Cardiac septum (tissue), 1 donor: ENCODE results near the gene ANKMY1. TPM values are rescaled to one million over a fixed set of nuclear protein-coding genes. Genes with fewer than 3 reads are reported as not detected.

Experiments
- DNase-seq: peaks from one replicate; pipeline ENCODE4 v3.0.0-alpha.2; 2020; ENCODE audit warnings: low spot score
- intact Hi-C: fragments of 100-400 bp; cut with DNase I; formaldehyde crosslinking; loops from one replicate; pipeline ENCODE4 v1.14.0; 2022
- total RNA-seq: library from RNA; stranded (reverse); fragmentation: NEBNext Ultra II Directional; extraction: Animal tissue kit (Norgen Biotek cat#: 25700); gene quantifications from one replicate; pipeline ENCODE4 v1.2.1, GENCODE V29; 2021
- donor health status: DM: no; HTN: no; CAD: no.

The ANKMY1 gene
- total RNA-seq, 1 donor from 2014 or later = 8.2 TPM

DNA sequence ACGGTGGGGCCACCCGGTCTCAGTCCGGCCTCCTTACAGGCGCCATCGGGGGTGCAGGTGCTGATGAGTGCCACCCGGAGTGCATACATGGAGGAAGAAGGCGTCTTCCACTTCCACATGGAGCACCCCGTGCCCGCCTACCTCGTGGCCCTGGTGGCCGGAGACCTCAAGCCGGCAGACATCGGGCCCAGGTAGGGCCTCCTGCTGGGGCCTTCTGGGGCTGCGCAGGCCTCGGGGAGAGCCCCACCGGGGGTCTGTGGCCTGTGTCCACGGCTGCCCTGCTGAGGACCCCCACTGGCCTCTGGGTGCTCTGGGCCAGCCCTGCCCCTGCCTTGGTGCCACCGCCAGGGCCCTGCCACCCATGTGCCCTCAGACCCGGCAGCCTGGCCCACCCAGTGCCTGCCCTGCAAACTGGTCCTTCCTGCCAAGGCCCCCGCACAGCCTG, 15.3 kb upstream of the ANKMY1 start:
- DNase-seq = no peak
- intact Hi-C loops = no loop called here

DNA sequence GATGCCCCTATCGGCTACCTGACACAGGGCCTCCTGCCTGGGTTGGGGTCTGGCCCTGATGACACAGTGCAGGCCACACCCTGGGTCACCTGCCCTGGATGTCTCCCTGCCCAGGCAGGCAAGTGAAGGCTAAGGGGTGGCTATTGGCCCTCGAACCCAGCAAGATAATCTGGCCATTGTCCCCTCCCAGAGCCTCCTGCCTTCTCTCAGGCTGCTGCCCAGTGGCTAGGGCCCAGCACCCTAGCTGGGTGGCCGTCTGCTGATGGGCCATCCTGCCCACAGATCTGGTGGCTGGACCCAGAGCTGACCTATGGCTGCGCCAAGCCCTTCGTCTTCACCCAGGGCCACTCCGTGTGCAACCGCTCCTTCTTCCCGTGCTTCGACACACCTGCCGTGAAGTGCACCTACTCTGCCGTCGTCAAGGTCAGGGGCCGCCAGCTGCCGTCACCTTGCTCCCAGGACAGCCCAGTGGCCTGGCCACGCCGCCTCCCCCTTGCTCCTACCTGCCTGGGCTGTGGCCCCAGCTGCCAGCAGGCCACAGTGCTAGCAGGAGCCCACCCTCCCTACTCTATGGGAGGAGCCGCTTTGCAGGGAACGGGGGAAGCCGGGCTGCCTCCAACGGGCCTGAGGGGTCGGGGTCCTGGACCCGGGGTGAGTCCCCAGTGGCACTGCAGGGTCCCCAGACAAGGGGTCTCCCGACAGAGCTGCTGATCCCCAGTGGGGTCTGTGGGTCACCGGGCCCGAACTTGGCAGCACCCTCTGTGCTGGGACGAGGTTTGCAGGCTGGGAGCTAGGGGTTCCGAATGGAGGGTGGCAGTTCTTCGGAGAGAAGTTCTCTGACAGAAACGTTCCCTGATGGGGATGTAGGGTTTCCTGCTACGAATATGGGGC, 14.6 kb upstream of the ANKMY1 start:
- intact Hi-C loops = no loop called here
- peak; percentile 70 for DNase-seq

DNA sequence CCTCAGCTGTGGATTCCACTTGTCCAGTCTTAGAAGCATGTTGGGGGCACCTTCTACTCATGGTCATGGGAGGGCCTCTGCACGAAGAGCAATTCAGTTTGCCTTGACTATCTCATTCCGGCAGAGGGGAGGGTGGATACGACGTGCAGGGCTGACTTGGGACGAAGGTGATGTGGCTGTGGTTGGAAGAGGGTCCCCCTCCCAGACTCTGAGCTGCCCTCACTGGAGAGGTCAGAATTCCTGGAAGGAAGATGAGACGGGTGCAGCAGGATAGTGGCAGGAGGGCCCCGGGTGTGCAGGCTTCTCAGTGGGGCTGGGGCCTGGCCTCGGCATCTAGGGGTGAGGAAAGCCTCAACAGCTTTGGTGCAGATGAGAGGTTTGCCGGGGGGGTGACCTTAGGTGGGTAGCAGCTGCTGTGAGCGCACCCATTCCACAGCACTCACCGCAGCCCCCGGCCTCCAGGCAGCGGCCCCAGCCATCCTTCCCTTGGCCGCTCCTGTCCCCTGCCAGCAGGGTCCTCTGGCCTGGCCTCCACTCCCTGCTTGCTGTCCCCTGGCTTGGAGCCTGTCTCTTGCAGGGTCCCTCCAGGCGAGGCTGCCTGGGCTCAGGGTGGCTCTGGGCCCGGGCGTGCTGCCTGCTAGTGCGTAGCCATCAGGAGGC, 13.7 kb upstream of the ANKMY1 start:
- peak; percentile 55 for DNase-seq
- intact Hi-C loops = no loop called here

DNA sequence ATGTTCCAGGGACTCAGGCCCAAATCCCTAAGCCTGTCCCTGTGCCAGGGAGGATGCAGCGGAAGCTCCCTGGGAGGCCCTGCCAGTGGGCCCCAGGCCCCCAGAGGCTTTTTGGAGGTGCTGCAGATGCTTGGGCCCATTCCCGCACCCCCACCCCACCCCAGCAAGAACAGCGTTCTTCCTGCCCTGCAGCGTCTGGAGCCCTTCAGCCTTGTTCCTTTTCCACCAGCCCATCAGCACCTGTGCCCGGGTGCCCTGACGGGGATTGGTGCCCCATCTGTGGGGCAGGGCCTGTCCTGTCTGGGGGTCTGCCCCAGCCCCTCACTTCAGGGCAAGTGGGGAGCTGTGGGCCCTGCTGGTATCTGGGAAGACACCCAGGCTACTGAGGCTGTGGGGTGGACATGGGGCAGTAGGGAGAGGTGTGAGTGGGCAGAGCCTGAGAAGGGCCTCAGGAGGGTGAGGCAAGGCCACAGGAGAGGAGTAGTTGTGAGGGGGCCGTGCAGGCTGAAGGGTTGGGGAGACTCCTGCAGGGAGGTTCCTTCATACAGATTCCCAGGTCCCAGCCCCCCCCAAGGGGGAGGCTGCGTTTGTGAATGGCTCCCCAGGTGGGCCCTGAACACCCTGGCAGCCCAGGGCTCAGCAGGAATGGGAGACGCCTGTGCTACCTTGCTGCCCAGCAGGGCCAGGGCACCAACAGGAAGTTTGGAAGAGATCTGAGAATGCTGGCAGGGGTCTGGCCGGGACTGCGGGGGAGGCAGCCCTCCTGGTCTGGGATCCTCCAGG, 12.9 kb upstream of the ANKMY1 start:
- DNase-seq = peak; percentile 68
- intact Hi-C loops = no loop called here

DNA sequence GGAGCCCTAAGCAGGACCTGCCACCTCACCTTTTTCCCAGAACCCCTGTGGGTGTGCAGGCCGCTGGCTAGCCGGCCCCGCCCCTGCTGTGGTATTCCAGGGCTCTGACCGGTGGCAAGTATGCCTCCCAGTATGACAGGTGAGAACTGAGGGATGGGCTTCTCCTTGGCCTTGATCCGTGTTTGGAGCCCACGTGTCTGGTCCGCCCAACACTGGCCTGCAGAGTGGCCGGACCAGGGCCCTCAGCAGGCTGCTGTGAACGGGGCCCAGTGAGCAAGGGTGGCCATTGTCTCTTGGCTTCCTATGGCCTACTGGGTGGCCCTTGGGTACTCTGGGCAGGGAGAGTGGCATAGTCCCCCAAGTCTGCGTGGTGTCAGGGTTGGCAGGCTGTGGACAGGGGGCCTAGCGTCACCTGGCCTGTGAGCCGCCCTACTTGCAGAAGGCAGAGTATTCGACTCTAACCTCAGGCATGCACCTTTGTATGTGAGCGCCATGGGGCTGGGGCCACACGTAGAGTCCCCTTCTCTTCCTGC, 12.3 kb upstream of the ANKMY1 start:
- DNase-seq = peak; percentile 68
- intact Hi-C loops = loop anchor here (10.0 kb wide), 1 partner anchor 335 kb away; no protein-coding TSS in a partner anchor

DNA sequence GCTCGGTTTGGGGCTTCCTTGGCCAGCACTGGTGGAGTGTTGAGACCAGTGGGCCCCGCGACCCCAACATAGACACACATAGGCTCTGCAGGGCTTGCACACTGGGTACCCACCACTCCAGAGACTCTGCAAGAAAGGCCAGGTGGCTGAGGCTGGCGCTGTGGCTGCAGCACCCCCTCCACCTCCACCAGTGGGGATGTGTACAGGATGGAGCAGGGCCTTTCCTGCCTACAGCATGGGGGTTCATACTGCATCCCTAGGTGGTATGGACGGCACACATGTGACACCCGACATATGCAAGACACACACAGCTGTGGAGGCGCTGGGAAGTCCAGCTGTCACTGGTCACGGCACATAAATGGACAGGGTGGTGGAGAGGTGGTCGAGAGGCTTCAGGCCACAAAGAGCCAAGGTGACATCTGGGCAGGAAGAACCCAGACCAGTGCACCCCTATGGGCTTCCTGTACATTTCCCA, 11.8 kb upstream of the ANKMY1 start:
- intact Hi-C loops = loop anchor here (10.0 kb wide), 1 partner anchor 335 kb away; no protein-coding TSS in a partner anchor
- peak; percentile 49 for DNase-seq

DNA sequence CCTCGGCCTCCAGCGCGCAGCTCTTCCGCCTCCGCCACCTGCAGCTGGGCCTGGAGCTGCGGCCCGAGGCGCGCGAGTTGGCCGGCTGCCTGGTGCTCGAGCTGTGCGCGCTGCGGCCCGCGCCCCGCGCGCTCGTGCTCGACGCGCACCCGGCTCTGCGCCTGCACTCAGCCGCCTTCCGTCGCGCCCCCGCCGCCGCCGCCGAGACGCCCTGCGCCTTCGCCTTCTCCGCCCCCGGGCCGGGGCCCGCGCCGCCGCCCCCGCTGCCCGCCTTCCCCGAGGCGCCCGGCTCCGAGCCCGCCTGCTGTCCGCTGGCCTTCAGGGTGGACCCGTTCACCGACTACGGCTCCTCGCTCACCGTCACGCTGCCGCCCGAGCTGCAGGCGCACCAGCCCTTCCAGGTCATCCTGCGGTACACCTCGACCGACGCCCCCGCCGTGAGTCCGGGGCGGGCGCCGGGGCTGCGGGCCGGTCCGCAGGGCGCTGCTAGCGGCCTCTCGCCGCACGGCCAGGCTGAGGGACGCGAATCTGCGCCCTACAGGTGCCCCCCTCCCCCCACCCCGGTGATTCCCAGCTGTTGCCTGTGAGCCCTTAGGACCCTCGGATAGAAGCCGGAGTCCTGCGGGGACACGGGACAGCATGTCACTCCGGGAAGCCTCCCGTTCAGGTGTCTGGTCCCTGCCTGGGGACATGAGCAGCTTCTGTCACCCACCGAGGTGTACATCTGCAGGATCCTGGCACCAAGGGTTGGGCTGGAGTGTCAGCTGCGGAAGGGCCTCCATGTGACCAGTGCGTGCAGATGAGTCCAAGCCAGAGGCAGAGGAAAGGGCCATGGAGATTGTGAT, 11.1 kb upstream of the ANKMY1 start:
- DNase-seq = peak; percentile 80

DNA sequence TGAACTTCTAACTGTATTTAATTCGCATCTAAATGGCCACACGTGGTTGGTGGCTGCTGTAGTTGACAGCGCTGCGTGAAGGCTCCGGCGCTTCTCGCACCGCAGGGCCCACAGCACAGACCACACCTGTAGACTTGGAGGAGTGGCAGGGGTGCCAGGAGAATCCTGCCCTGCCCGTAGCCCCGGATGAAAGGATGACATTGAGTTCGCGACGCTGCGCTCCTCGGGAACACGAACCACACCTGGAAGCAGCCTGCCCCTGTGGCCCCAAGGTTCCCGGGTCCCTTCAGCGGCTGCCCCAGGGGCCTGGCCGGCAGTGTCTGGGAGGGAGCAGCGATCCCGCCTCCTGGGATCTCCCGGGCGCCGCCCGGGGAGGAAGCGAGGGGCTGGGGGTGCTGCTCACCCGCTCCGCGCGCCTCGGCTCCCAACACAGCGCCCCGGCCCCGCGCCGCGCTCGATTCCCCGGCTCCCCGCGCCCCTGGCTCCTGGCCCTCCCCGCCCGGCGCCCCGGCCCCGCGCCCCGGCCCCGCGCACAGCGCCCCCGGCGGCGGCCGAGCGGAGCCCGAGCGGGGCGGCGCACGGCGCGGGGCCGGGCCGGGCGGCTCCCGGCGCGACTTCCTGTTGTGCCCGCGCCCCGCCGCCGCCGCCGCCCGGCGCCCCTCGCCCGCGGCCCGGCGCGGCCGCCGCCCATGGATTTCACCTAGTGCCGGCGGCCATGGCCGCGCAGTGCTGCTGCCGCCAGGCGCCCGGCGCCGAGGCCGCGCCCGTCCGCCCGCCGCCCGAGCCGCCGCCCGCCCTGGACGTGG, 10.3 kb upstream of the ANKMY1 start, which contains the start of gene RNPEPL1:
RNPEPL1 (plus strand) TSS at position 613 of the 806 bp plus-strand sequence; CDS start at position 716, 103 bp downstream.
- peak; percentile 77 for DNase-seq
- intact Hi-C loops = loop anchor here (2.0 to 10.0 kb wide), 2 partner anchors 19 to 333 kb away; partner anchors contain the start of gene CAPN10

More for the DNA sequence above, 11.1 kb upstream of the ANKMY1 start:
- intact Hi-C loops = loop anchor here (10.0 kb wide), 1 partner anchor 334 kb away; no protein-coding TSS in a partner anchor

DNA sequence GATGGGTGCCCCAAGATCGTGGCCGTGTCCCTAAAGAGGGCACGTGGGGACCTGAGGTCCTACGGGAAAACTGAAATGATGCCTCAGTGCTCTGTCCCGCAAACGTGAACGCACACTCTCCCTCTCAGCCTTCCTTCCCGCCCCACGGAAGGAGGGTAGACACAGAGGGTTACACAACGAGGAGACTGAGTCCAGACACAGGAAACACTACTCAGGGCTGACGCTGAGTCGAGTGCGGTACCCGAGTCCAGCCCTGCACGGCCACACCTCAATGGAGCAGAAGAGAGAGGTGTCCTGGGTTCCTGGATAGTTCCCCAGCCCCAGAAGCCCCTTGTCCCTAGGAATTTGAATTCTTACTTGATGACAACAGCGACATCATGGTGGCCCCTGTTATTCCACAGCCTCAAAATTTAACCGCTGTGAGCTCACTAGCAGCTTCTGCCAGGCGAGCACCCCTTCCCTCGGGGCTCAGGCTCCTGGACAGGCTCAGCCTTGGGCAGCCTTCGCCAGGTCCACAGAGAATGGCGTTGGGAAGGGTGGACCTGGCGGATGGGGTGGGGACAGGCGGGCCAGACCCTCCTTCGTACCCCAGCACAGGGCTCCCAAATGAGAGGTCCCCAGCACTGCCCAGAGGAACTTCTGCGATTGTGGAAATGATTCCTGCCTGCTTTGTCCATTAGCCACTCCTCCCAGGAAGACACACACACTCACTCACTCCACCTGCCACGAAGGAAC, 9.5 kb upstream of the ANKMY1 start:
- intact Hi-C loops = loop anchor here (2.0 to 10.0 kb wide), 2 partner anchors 19 to 333 kb away; partner anchors contain the start of gene CAPN10
- DNase-seq = peak; percentile 72

DNA sequence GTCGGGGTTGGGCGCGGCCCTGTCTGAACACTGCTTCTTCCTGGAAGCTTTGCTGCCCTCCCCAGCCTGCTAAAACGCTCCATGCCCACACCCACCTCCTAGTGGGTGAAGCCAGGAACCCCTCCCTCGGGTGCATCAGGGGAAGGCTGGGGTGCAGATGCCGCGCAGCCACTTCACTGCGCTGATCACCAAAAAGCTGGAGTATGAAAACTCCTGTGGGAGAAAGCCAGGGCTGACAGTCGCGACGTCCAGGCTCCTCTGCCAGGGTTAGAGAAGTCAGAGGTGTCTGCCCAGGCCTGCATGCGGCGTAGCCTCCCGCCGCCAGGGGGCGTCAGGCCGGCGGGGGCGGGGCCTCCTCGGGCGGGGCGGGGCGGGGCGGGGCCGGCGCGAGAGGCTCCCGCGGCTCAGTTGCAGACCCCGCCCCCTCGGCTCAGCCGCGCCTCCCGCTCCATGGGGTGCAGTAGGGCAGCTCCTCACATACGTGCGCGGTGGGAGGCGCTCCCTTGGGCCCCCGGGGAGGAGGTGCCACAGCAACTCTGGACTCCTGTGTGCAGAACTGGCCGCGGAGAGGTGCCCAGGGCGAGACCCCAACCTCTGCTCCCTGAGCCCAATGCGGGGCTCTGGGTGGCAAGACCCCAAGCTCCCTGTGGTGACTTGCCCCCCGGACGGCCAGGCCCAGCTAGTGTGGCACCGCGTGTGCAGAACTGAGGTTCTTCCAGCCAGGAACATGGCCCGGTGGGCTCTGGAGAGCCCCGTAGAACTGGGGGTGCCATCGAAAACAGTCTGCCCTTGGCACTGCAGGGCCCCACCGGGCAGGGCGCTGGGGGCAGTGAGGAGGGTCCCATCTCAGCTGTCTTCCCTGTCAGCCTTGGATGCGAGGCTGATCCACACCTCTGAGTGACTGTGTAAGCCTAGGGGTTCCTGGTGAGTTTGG, 8.7 kb upstream of the ANKMY1 start:
- intact Hi-C loops = loop anchor here (2.0 to 10.0 kb wide), 2 partner anchors 20 to 332 kb away; partner anchors contain the start of gene CAPN10
- peak; percentile 96 for DNase-seq

DNA sequence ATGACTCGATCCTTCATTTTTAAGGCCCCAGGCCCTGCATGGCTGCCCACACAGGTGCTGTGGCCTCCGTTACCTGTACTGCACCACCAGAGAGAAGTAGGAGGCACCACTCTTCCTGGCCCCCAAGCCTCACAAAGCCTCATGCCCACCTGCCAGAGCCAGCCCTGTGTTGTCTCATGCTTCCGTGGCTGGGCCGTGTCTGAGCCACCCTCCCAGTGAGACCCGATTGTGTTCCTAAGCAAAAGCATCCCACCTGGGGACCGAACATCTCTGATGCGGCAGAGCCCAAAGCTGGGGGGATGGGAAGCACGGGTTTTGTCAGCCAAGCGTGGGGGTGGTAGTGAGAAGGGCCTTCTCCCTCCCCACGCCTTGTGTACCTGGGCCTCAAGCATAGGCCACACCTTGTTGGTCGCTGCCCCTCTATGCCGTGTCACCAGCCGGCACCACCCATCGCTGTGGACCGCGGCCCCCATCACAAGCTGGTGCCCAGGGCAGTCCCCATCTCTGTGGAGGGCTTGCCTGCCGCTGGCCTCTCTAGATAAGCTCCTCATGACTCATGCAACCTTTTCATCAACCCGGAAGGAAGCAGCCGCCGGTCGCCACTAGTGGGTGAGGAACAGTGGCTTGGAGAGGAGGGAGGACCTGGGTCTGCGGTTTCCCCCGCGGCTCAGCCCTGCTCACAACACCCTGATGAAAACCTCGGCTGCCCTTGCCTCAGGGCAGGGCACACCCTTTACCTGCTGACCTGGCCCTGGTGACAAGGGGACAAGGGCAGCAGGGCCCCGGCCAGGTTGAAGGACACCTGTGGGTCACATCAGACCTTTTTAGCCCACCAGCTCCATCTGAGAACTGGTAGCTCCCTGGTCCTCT, 7.8 kb upstream of the ANKMY1 start:
- intact Hi-C loops = loop anchor here (2.0 to 10.0 kb wide), 2 partner anchors 21 to 331 kb away; partner anchors contain the start of gene CAPN10
- peak; percentile 96 for DNase-seq

DNA sequence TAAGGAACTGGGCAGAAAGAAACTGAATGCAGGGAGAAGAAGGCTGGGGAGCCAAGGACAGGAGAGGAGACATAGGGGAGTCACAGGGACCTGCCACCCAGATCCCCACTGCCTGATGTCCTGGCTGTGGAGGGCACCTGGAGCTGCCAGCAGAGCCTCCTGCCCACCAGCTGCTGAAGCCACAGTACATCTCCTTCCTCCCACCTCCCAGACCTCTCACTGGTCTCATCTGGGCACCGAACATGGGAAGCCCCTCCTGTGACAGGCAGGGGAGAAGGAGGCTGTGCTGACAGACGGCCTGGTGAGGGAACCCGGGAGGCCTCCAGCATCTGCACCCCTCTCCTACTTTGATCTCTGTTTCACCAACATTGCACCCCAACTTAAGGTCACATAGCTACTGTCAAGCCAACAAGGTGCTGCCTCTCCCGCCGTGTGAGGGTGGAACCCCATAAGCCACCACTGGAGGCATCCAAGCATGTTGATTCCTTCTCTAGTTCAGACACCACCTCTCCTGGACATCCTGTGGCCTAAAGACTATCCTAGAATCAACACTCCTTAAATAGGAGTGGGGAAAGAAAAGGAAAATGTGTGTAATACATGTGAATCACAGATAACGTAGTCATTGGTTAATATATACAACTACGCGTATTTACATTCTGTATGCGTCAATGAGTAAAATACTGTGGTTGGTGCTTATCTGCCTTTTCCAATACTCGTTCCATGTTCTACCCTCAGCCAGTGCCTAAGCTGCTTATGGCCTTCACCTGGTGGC, 7.0 kb upstream of the ANKMY1 start:
- DNase-seq = peak; percentile 39
- intact Hi-C loops = loop anchor here (10.0 kb wide), 1 partner anchor 330 kb away; no protein-coding TSS in a partner anchor

DNA sequence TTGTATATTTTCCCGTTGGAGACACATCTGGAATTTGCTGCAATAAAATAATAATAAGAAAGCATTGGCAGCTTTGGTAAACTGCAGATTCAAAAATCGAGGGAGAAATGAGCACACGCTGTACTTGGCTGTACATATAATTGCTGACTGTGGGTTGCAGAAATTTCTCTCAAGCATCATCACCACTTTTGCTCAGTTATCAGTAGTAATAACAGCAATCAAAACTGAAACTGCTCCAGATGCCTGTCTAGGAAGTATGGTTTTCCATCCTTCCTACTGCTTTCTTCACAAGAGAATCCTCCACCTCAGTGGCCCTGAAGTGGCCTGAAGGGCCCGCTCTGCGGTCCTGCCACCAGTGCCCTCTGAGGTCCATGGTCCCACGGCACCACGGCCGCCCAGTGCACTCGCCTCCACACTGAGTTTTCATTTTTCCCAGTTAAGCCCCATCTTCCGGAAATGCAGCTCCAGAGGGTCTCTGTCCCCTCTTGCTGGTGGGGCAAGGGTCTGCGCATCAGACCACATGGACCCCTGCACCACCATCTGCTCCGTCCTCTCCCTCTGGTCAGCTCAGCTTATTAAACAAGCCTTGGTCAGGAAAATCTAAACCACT, 6.3 kb upstream of the ANKMY1 start:
- peak; percentile 50 for DNase-seq
- intact Hi-C loops = loop anchor here (10.0 kb wide), 1 partner anchor 329 kb away; no protein-coding TSS in a partner anchor
